Panc1 (cell line): Measurements from ENCODE around the gene FIBCD1.

Experiments
- SIN3A ChIP-seq: IDR thresholded peaks from 2 replicates; pipeline ENCODE4 v1.6.1; 2012; ENCODE audit warnings: low read depth, mild to moderate bottlenecking, low read length, moderate library complexity, borderline replicate concordance; ENCODE audit not compliant: insufficient read depth
- TF ChIP-seq, protein P1 (sequence below): fragments of 450-650 bp; IDR thresholded peaks from 2 replicates; pipeline ENCODE4 v1.5.1; 2017; ENCODE audit warnings: mild to moderate bottlenecking
- TF ChIP-seq, protein P2 (sequence below), 2 experiments: IDR thresholded peaks; 2 replicates each; pipeline ENCODE4 v1.6.1; 2011 to 2012; ENCODE audit warnings: low read depth in 2 of 2, control low read depth in 1 of 2, low read length in 1 of 2, mild to moderate bottlenecking in 1 of 2, moderate library complexity in 1 of 2; ENCODE audit not compliant: insufficient read depth in 1 of 2

DNA sequence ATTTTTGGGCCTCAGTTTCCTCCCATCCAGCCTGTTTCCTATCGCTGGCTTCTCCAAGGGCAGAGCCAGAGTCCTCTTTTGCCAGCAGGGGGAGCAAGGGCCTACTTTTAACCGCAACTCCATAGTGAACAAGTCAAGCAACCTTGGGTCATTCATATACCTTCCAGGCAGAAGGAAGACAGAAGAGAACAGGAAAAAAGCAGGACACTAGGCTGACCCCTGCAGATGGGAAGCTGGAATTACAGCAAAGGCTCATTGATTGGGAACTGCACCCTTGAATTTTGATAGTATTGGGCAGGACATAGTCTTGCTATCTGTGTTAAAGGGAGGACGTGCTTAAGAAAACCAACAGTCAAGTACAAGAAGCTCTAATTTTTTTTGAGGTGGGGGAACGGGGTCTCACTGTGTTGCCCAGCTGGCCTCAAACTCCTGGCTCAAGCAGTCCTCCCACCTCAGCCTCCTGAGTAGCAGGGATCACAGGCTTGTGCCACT lies 72.5 kb downstream of the FIBCD1 start:
- TF ChIP-seq, protein P1, sequence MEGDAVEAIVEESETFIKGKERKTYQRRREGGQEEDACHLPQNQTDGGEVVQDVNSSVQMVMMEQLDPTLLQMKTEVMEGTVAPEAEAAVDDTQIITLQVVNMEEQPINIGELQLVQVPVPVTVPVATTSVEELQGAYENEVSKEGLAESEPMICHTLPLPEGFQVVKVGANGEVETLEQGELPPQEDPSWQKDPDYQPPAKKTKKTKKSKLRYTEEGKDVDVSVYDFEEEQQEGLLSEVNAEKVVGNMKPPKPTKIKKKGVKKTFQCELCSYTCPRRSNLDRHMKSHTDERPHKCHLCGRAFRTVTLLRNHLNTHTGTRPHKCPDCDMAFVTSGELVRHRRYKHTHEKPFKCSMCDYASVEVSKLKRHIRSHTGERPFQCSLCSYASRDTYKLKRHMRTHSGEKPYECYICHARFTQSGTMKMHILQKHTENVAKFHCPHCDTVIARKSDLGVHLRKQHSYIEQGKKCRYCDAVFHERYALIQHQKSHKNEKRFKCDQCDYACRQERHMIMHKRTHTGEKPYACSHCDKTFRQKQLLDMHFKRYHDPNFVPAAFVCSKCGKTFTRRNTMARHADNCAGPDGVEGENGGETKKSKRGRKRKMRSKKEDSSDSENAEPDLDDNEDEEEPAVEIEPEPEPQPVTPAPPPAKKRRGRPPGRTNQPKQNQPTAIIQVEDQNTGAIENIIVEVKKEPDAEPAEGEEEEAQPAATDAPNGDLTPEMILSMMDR = peak; percentile 92
- TF ChIP-seq, protein P2, sequence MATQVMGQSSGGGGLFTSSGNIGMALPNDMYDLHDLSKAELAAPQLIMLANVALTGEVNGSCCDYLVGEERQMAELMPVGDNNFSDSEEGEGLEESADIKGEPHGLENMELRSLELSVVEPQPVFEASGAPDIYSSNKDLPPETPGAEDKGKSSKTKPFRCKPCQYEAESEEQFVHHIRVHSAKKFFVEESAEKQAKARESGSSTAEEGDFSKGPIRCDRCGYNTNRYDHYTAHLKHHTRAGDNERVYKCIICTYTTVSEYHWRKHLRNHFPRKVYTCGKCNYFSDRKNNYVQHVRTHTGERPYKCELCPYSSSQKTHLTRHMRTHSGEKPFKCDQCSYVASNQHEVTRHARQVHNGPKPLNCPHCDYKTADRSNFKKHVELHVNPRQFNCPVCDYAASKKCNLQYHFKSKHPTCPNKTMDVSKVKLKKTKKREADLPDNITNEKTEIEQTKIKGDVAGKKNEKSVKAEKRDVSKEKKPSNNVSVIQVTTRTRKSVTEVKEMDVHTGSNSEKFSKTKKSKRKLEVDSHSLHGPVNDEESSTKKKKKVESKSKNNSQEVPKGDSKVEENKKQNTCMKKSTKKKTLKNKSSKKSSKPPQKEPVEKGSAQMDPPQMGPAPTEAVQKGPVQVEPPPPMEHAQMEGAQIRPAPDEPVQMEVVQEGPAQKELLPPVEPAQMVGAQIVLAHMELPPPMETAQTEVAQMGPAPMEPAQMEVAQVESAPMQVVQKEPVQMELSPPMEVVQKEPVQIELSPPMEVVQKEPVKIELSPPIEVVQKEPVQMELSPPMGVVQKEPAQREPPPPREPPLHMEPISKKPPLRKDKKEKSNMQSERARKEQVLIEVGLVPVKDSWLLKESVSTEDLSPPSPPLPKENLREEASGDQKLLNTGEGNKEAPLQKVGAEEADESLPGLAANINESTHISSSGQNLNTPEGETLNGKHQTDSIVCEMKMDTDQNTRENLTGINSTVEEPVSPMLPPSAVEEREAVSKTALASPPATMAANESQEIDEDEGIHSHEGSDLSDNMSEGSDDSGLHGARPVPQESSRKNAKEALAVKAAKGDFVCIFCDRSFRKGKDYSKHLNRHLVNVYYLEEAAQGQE (IDR thresholded peaks at IDR 0.05; ENCODE audit: insufficient read depth in 1 of 2, low read depth in 2 of 2, low read length in 1 of 2) = no peak
- no peak for TF ChIP-seq SIN3A
